ENCODE measurements around the gene PLOD1. TPM values are rescaled to one million over a fixed set of nuclear protein-coding genes. Genes with fewer than 3 reads are reported as not detected.

The PLOD1 gene
- total and polyA plus RNA-seq, 2 experiments from 2014 or later: 22.4 to 62.9 TPM

DNA sequence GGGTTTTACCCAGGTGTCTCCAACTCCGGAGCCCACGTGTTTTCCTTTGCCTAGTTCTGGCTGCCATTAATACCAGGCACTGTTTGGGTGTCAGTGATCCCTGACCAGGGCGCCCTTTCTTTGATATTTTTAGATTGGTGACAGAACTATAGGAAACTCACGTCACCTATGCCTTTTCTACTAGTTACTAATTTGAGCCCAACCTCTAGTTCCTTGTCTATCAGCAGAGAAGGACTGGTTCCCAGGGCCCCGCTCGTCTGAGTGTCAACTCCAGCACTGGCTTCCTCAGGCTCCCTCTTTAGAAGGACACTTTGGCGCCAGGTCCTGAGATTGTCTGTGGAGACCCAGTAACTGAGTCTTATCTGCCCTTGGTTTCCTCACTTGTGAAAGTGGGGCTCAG lies 55.2 kb downstream of the PLOD1 start (continued):
- TF ChIP-seq, protein P1, sequence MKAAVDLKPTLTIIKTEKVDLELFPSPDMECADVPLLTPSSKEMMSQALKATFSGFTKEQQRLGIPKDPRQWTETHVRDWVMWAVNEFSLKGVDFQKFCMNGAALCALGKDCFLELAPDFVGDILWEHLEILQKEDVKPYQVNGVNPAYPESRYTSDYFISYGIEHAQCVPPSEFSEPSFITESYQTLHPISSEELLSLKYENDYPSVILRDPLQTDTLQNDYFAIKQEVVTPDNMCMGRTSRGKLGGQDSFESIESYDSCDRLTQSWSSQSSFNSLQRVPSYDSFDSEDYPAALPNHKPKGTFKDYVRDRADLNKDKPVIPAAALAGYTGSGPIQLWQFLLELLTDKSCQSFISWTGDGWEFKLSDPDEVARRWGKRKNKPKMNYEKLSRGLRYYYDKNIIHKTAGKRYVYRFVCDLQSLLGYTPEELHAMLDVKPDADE (IDR thresholded peaks at IDR 0.05): no peak
- TF ChIP-seq NANOG (IDR thresholded peaks at IDR 0.05; ENCODE audit: borderline replicate concordance) (no peak), EZH2 (IDR thresholded peaks at IDR 0.05; ENCODE audit: low read depth, unreplicated experiment) (no peak)
- TF ChIP-seq, protein P2, sequence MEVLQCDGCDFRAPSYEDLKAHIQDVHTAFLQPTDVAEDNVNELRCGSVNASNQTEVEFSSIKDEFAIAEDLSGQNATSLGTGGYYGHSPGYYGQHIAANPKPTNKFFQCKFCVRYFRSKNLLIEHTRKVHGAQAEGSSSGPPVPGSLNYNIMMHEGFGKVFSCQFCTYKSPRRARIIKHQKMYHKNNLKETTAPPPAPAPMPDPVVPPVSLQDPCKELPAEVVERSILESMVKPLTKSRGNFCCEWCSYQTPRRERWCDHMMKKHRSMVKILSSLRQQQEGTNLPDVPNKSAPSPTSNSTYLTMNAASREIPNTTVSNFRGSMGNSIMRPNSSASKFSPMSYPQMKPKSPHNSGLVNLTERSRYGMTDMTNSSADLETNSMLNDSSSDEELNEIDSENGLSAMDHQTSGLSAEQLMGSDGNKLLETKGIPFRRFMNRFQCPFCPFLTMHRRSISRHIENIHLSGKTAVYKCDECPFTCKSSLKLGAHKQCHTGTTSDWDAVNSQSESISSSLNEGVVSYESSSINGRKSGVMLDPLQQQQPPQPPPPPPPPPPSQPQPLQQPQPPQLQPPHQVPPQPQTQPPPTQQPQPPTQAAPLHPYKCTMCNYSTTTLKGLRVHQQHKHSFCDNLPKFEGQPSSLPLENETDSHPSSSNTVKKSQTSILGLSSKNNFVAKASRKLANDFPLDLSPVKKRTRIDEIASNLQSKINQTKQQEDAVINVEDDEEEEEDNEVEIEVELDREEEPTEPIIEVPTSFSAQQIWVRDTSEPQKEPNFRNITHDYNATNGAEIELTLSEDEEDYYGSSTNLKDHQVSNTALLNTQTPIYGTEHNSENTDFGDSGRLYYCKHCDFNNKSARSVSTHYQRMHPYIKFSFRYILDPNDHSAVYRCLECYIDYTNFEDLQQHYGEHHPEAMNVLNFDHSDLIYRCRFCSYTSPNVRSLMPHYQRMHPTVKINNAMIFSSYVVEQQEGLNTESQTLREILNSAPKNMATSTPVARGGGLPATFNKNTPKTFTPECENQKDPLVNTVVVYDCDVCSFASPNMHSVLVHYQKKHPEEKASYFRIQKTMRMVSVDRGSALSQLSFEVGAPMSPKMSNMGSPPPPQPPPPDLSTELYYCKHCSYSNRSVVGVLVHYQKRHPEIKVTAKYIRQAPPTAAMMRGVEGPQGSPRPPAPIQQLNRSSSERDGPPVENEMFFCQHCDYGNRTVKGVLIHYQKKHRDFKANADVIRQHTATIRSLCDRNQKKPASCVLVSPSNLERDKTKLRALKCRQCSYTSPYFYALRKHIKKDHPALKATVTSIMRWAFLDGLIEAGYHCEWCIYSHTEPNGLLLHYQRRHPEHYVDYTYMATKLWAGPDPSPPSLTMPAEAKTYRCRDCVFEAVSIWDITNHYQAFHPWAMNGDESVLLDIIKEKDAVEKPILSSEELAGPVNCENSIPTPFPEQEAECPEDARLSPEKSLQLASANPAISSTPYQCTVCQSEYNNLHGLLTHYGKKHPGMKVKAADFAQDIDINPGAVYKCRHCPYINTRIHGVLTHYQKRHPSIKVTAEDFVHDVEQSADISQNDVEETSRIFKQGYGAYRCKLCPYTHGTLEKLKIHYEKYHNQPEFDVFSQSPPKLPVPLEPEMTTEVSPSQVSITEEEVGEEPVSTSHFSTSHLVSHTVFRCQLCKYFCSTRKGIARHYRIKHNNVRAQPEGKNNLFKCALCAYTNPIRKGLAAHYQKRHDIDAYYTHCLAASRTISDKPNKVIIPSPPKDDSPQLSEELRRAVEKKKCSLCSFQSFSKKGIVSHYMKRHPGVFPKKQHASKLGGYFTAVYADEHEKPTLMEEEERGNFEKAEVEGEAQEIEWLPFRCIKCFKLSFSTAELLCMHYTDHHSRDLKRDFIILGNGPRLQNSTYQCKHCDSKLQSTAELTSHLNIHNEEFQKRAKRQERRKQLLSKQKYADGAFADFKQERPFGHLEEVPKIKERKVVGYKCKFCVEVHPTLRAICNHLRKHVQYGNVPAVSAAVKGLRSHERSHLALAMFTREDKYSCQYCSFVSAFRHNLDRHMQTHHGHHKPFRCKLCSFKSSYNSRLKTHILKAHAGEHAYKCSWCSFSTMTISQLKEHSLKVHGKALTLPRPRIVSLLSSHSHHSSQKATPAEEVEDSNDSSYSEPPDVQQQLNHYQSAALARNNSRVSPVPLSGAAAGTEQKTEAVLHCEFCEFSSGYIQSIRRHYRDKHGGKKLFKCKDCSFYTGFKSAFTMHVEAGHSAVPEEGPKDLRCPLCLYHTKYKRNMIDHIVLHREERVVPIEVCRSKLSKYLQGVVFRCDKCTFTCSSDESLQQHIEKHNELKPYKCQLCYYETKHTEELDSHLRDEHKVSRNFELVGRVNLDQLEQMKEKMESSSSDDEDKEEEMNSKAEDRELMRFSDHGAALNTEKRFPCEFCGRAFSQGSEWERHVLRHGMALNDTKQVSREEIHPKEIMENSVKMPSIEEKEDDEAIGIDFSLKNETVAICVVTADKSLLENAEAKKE (CRISPR knock-in tag; IDR thresholded peaks at IDR 0.05): no peak

DNA sequence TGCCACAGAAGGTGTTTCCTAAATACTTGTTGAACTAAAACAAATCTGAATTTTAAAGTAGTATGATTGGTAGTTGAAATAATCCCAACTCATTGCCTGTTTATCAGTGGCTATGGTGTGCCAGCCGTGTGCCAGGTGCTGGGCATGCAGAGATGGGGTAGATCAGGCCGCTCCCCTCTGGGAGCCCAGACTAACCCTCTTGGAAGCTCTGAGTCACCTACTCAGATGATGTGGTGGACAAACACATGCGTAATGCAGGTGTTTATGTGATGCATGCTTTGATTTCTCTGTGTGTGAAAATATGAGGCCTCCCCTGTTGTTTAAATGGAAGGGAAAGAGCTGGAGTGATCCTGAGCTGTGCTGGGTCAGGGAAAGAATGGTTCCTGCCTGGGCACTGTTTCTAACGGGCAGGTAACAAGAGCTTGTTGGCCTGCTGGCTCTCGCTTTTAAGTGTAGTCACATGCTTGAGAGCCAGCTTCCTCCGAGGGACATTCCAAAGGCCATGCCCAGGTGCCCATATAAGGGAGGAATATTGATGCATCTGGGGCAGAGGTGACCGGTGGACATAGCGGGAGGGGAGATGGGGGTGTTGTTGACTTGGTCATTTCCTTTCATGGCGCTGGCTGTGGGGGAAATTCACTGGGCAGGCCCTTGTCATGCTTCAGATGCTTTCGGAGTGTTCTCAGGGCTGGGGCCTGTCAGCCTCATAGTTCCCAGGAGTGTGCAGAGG lies 56.0 kb downstream of the PLOD1 start:
- Histone ChIP-seq H3K27me3 (ENCODE audit: insufficient read depth) (no peaks in the 10 kb centered on the region), H3K4me3 (no peak overlapping the region), H2AFZ (no peak overlapping the region), H3F3A (replicated peaks; ENCODE audit: low read depth) (0 out of 2 replicates have a peak, but pooled peaks cover 4% of the 10 kb centered on the region), H3K4me1 (ENCODE audit: insufficient read depth) (no peaks in the 10 kb centered on the region), H3K9me2 (ENCODE audit: insufficient read depth) (no peaks in the 10 kb centered on the region), H4K20me1 (replicated peaks; ENCODE audit: insufficient read depth) (peaks cover 4% of the 10 kb centered on the region; the same call in 1 of the 2 replicates), H3K36me3 (ENCODE audit: insufficient read depth) (peaks cover 22% of the 10 kb centered on the region), H3K79me2 (replicated peaks; ENCODE audit: insufficient read depth) (peaks cover 45% of the 10 kb centered on the region), H3K4me2 (no peak overlapping the region), H3K27ac (ENCODE audit: low read depth) (no peak overlapping the region)
- H3K27me3 Mint-ChIP-seq (ENCODE audit: insufficient read depth, low read depth, poor library complexity): peaks cover 1% of the 10 kb centered on the region
- TF ChIP-seq, protein P3, sequence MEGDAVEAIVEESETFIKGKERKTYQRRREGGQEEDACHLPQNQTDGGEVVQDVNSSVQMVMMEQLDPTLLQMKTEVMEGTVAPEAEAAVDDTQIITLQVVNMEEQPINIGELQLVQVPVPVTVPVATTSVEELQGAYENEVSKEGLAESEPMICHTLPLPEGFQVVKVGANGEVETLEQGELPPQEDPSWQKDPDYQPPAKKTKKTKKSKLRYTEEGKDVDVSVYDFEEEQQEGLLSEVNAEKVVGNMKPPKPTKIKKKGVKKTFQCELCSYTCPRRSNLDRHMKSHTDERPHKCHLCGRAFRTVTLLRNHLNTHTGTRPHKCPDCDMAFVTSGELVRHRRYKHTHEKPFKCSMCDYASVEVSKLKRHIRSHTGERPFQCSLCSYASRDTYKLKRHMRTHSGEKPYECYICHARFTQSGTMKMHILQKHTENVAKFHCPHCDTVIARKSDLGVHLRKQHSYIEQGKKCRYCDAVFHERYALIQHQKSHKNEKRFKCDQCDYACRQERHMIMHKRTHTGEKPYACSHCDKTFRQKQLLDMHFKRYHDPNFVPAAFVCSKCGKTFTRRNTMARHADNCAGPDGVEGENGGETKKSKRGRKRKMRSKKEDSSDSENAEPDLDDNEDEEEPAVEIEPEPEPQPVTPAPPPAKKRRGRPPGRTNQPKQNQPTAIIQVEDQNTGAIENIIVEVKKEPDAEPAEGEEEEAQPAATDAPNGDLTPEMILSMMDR (conservative IDR thresholded peaks at IDR 0.05; ENCODE audit: low read depth in 2 of 2): no peak
- TF ChIP-seq STAT1 (IDR thresholded peaks at IDR 0.05; ENCODE audit: unreplicated experiment) (no peak), JUNB (IDR thresholded peaks at IDR 0.05; ENCODE audit: unreplicated experiment) (no peak), POLR2AphosphoS5 (IDR thresholded peaks at IDR 0.05; ENCODE audit: low read depth) (no peak), EZH2 (IDR thresholded peaks at IDR 0.05; ENCODE audit: low read depth, unreplicated experiment) (no peak), EZH2phosphoT487 (IDR thresholded peaks at IDR 0.05; ENCODE audit: unreplicated experiment) (no peak), CREB1 (CRISPR knock-in tag; IDR thresholded peaks at IDR 0.05; ENCODE audit: low read depth) (no peak)
- TF ChIP-seq, protein P4, sequence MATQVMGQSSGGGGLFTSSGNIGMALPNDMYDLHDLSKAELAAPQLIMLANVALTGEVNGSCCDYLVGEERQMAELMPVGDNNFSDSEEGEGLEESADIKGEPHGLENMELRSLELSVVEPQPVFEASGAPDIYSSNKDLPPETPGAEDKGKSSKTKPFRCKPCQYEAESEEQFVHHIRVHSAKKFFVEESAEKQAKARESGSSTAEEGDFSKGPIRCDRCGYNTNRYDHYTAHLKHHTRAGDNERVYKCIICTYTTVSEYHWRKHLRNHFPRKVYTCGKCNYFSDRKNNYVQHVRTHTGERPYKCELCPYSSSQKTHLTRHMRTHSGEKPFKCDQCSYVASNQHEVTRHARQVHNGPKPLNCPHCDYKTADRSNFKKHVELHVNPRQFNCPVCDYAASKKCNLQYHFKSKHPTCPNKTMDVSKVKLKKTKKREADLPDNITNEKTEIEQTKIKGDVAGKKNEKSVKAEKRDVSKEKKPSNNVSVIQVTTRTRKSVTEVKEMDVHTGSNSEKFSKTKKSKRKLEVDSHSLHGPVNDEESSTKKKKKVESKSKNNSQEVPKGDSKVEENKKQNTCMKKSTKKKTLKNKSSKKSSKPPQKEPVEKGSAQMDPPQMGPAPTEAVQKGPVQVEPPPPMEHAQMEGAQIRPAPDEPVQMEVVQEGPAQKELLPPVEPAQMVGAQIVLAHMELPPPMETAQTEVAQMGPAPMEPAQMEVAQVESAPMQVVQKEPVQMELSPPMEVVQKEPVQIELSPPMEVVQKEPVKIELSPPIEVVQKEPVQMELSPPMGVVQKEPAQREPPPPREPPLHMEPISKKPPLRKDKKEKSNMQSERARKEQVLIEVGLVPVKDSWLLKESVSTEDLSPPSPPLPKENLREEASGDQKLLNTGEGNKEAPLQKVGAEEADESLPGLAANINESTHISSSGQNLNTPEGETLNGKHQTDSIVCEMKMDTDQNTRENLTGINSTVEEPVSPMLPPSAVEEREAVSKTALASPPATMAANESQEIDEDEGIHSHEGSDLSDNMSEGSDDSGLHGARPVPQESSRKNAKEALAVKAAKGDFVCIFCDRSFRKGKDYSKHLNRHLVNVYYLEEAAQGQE (IDR thresholded peaks at IDR 0.05; ENCODE audit: unreplicated experiment): no peak
- no peak overlapping the region for H3K4me3 Mint-ChIP-seq
- 0 out of 2 replicates have a peak overlapping the region, but pooled peaks have one; percentile 7 for H3K27ac Mint-ChIP-seq
- DNase-seq (ENCODE audit: low spot score): no peak
- H3K4me1 Mint-ChIP-seq: peaks cover 6% of the 10 kb centered on the region; the same call in 2 of the 3 replicates
- ATAC-seq: no peak
- peaks cover 67% of the 10 kb centered on the region for H3K36me3 Mint-ChIP-seq (ENCODE audit: low read depth)
- H3K9me3 Mint-ChIP-seq: no peaks in the 10 kb centered on the region
